Adrenal gland (tissue), 12 donors: ENCODE measurements around the gene ERBB4. TPM values are rescaled to one million over a fixed set of nuclear protein-coding genes. Genes with fewer than 3 reads are reported as not detected.

Experiments used
- DNase-seq, 7 donors: peaks; one replicate each; pipeline ENCODE4 v3.0.0-alpha.2; 2019 to 2020
- H3K27ac ChIP-seq, 5 donors: fragments of 200-600 bp; sonication (generic) in 4 of 5; 1 replicate in 3 of 5; 2 replicates in 2 of 5; pipeline versions ENCODE4 v1.5.1 to v1.8.0; 2016 to 2020; ENCODE audit warnings: mild to moderate bottlenecking in 1 of 5
- H3K27me3 ChIP-seq: fragments of 200-600 bp; 2 replicates; pipeline ENCODE4 v1.8.0; 2021
- H3K36me3 ChIP-seq, 2 donors: fragments of 200-600 bp; replicated peaks in 1 of 2; 1 replicate in 1 of 2; 2 replicates in 1 of 2; pipeline versions ENCODE4 v1.5.1 to v1.8.0; 2018 to 2022
- H3K4me1 ChIP-seq, 2 donors: fragments of 200-600 bp; replicated peaks in 1 of 2; 1 replicate in 1 of 2; 2 replicates in 1 of 2; pipeline versions ENCODE4 v1.5.1 to v1.8.0; 2018 to 2021
- H3K4me3 ChIP-seq, 4 donors: fragments of 200-600 bp; sonication (generic) in 3 of 4; one replicate each; pipeline ENCODE4 v1.5.1; 2016 to 2018
- H3K9me3 ChIP-seq, 3 donors: fragments of 200-600 bp; sonication (generic) in 1 of 3; replicated peaks in 1 of 3; 1 replicate in 2 of 3; 2 replicates in 1 of 3; pipeline versions ENCODE4 v1.5.1 to v1.8.0; 2016 to 2021
- POLR2A ChIP-seq, 2 donors: fragments of 450-650 bp; IDR thresholded peaks; one replicate each; pipeline ENCODE4 v1.6.1; 2017; ENCODE audit warnings: antibody characterized with exemption in 2 of 2, mild to moderate bottlenecking in 2 of 2, moderate library complexity in 1 of 2
- WGBS, 4 donors: extraction: QIAGEN DNeasy Blood & Tissue Kit in 2 of 4; methylation state at CpG; one replicate each; pipeline versions ENCODE4 v1.1.5 to v1.1.7; 2013 to 2017; 5-methylcytosine and 5-hydroxymethylcytosine counted together
- intact Hi-C, 2 donors: fragments of 100-400 bp; cut with DNase I; formaldehyde crosslinking; loops; one replicate each; pipeline versions ENCODE4 v1.14.1 to v1.15.0; 2022 to 2023
- polyA plus RNA-seq, 3 donors: library from polyadenylated mRNA; stranded (reverse); fragments of 200-250 nt in 2 of 3; fragments of 350-450 nt in 1 of 3; fragmentation: Illumina TruSeq in 1 of 3; extraction: RNeasy Lipid Tissue Mini Kit (QIAGEN cat#74804) in 1 of 3; gene quantifications; one replicate each; pipeline ENCODE4 v1.2.3, GENCODE V29; 2013 to 2014
- total RNA-seq, 9 donors: library from RNA; depleted of rRNA in 4 of 9; stranded (reverse); fragments of >200 nt in 4 of 9; fragments of 120-200 nt in 1 of 9; fragmentation: NEBNext Ultra II Directional in 1 of 9; extraction: Animal tissue kit (Norgen Biotek cat#: 25700) in 1 of 9; gene quantifications; one replicate each; pipeline versions ENCODE4 v1.1.0 to v1.2.4, GENCODE V29; 2013 to 2023
- TF ChIP-seq, protein P1 (sequence below), 6 experiments: fragments of 450-650 bp in 4 of 6; fragments of 200-600 bp in 2 of 6; sonication (generic) in 1 of 6; IDR thresholded peaks; 1 replicate in 5 of 6; 2 replicates in 1 of 6; pipeline versions ENCODE4 v1.5.1 to v1.8.0; 2016 to 2021; ENCODE audit warnings: antibody characterized with exemption in 6 of 6, mild to moderate bottlenecking in 2 of 6, moderate library complexity in 1 of 6
- donor health status: healthy with polysubstance abuse.
- donor health status: Bipolar disorder and iron deficiency.
- donor health status: DM: yes; HTN: yes; CAD: no.
- donor health status: DM: no; HTN: no; CAD: no.
- donor health status: DM: no; HTN: no; CAD: no.
- donor health status: DM: yes; HTN: yes; CAD: no.

The ERBB4 gene
- total and polyA plus RNA-seq, 12 donors, result 0.06 to 2.9 (median 0.49) TPM

DNA sequence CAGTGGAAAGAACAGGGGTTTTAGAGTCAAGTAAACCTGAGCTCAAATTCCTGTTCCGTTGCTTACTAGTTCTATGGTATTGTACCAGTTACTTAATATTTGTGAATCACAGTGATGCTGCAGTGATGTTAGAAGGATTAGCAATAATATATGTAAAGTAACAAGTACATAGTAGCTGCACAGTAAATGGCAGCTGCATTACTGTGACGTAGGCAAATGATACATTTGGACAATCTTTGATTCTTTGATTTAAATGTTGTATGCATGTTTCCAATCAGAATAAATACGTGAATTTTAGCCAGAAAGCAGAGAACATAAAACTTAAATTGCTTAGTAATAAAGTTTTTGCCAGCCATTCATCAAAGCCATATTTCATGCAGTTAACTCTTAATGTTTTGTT, 243.0 kb downstream of the ERBB4 start:
- no peak overlapping the region for H3K27ac ChIP-seq
- WGBS, 4 donors, result 64 to 74% (median 72%) methylated on average over 3 of the region's 3 CpGs
- no peaks in the 10 kb centered on the region for H3K4me1 ChIP-seq
- H3K9me3 ChIP-seq, result no peaks in the 10 kb centered on the region
- no peaks in the 10 kb centered on the region for H3K27me3 ChIP-seq
- no peak overlapping the region for H3K4me3 ChIP-seq
- TF ChIP-seq, protein P1, sequence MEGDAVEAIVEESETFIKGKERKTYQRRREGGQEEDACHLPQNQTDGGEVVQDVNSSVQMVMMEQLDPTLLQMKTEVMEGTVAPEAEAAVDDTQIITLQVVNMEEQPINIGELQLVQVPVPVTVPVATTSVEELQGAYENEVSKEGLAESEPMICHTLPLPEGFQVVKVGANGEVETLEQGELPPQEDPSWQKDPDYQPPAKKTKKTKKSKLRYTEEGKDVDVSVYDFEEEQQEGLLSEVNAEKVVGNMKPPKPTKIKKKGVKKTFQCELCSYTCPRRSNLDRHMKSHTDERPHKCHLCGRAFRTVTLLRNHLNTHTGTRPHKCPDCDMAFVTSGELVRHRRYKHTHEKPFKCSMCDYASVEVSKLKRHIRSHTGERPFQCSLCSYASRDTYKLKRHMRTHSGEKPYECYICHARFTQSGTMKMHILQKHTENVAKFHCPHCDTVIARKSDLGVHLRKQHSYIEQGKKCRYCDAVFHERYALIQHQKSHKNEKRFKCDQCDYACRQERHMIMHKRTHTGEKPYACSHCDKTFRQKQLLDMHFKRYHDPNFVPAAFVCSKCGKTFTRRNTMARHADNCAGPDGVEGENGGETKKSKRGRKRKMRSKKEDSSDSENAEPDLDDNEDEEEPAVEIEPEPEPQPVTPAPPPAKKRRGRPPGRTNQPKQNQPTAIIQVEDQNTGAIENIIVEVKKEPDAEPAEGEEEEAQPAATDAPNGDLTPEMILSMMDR (IDR thresholded peaks at IDR 0.05), result no peak
- intact Hi-C loops, result no loop called here
- H3K36me3 ChIP-seq, result no peaks in the 10 kb centered on the region
- DNase-seq, result no peak

DNA sequence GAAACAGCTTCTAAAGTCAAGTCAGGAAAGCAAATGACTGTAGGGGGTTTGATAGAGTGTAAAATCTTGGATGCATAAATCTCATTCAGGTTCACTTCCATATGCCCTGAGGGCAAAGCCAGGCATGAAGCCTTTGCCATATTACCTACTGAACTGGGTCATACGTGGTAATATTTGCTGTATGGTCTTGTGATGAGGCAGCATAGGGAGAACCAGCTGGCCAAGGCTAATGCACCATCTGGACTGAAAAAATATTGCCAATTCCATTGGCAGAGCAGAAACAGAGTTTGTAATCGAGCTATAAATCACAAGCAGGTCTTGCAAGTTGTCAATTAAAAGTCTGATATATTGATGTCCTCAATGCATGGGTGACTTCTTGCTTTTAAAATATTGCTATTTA, 243.8 kb downstream of the ERBB4 start:
- Histone ChIP-seq H3K4me1 (no peaks in the 10 kb centered on the region), H3K36me3 (no peaks in the 10 kb centered on the region), H3K27me3 (no peaks in the 10 kb centered on the region), H3K9me3 (no peaks in the 10 kb centered on the region), H3K27ac (no peak overlapping the region), H3K4me3 (no peak overlapping the region)
- WGBS, 4 donors, result 48 to 65% (median 55%) methylated on average over 2 of the region's 2 CpGs
- TF ChIP-seq POLR2A (IDR thresholded peaks at IDR 0.05), result no peak
- TF ChIP-seq, protein P1 (IDR thresholded peaks at IDR 0.05), result no peak
- intact Hi-C loops, result no loop called here
- DNase-seq, result no peak

DNA sequence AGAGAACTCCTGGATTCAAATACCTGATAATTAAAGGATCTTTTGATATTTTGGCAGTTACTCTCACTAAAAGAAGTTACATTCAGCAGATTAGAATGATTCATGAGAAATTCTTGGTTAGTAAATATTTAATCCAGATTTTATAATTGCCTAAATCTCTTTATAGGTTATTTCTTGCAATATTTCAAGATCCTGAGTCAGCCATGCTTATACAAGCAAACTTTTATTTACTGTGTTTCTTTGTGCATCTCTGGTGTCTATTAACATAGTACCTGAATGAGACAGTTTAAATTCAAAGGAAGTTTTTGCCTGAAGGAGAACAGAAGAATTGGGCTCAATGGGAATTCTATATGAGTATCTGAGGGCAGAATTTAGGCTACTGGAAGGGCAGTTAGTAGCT, 249.3 kb downstream of the ERBB4 start:
- Histone ChIP-seq H3K4me3 (no peak overlapping the region), H3K36me3 (no peaks in the 10 kb centered on the region), H3K27ac (no peak overlapping the region), H3K9me3 (no peaks in the 10 kb centered on the region), H3K27me3 (no peaks in the 10 kb centered on the region), H3K4me1 (no peaks in the 10 kb centered on the region)
- TF ChIP-seq, protein P1 (IDR thresholded peaks at IDR 0.05), result no peak
- no peak for TF ChIP-seq POLR2A (IDR thresholded peaks at IDR 0.05)
- DNase-seq, result no peak
- intact Hi-C loops, result no loop called here

DNA sequence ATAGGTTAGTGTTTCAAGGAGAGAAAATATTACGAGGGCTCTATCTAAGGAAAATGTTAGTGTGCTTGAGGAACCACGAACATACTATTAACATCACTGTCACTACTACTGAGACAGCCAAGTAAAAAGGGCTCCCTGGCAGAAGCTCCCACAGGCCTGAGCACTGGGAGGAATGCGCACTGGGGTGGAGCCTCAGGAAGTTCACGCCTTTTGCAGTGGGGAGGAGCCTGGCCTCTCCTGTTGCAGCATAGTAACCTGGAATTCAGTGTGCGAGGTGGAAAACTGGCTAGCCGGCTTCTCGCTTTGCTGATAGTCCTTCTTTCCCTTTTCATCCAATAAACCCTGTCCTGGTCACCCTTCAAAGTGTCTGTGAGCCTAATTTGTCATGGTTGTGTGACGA, 250.3 kb downstream of the ERBB4 start:
- DNase-seq, result no peak
- H3K4me3 ChIP-seq, result no peak overlapping the region
- H3K27ac ChIP-seq, result no peak overlapping the region
- no peaks in the 10 kb centered on the region for H3K4me1 ChIP-seq
- 82 to 90% (median 85%) methylated on average over 8 of the region's 8 CpGs for WGBS, 4 donors
- intact Hi-C loops, result no loop called here
- no peaks in the 10 kb centered on the region for H3K27me3 ChIP-seq
- no peaks in the 10 kb centered on the region for H3K36me3 ChIP-seq
- H3K9me3 ChIP-seq, result no peaks in the 10 kb centered on the region
- no peak for TF ChIP-seq POLR2A (IDR thresholded peaks at IDR 0.05)
- TF ChIP-seq, protein P1 (IDR thresholded peaks at IDR 0.05), result no peak
